ENCODE measurements around the gene CERS1.

Gene CERS1

DNA sequence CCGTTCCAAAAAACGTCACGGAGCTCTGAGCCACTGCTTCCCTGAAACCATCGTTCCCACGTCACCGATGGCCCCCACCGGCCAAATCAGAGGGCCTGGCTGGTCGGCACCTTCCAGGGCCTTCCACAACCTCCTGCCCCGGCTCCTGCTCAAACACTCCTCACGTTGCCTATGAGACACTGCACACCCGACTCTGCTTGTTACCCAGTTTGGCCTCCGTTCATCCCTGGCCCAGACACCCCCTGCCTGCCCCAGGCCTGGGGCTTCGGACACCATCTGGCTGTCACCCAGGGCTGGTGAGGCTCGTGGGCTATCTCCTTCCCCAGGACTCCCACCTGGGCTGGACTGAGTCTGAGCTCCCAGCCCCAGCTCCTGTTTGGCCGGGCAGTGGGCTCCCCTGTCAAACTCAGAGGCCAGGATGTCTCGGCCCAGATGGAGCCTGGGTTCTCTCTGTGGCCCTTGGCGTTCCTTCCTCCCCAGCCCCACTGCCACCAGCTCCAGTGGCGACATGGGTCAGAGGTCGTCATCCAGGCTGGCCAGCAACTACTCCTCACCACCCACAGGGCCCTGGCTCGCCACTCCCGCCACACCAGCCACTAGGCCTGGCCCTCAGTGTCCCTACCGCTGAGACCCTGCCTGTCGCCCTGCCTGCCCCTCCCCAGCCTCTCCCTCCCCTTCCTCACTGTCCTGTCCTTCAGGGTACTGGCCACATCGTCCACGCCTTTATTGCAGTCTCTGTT, 17.7 kb downstream of the CERS1 start:
- DNase-seq (ENCODE audit: insufficient read length), result no peak
- FAIRE-seq, result no peak
- no peak for TF ChIP-seq TAF1 (IDR thresholded peaks at IDR 0.05; ENCODE audit: borderline replicate concordance, low read depth, low read length)
- TF ChIP-seq POLR2AphosphoS5 (IDR thresholded peaks at IDR 0.05; ENCODE audit: low read depth, low read length), result no peak
- TF ChIP-seq POLR2A (IDR thresholded peaks at IDR 0.05; ENCODE audit: low read depth, low read length), result no peak

DNA sequence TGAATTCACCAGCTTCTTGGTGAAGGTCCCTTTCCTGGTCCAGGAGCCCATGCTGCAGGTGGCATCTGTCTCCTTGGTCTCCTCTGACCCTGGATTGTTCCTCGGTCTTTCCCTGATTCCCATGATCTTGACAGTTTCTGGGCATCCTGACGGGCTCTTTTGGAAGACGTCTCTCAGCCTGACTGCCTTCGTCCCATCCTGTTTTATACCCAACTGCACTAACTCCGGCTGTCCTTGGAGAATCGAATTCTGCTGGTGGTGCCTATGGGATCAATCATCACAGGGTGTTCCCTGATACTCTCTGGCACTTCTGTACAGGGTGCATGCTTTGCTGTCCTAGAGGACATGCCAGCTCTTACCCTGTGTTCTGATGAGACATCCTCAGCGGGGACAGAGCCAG, 19.1 kb downstream of the CERS1 start:
- no peak for FAIRE-seq
- no peak for DNase-seq (ENCODE audit: insufficient read length)
- TF ChIP-seq POLR2AphosphoS5 (IDR thresholded peaks at IDR 0.05; ENCODE audit: low read depth, low read length) (no peak), POLR2A (IDR thresholded peaks at IDR 0.05; ENCODE audit: low read depth, low read length) (no peak), TAF1 (IDR thresholded peaks at IDR 0.05; ENCODE audit: borderline replicate concordance, low read depth, low read length) (no peak)

DNA sequence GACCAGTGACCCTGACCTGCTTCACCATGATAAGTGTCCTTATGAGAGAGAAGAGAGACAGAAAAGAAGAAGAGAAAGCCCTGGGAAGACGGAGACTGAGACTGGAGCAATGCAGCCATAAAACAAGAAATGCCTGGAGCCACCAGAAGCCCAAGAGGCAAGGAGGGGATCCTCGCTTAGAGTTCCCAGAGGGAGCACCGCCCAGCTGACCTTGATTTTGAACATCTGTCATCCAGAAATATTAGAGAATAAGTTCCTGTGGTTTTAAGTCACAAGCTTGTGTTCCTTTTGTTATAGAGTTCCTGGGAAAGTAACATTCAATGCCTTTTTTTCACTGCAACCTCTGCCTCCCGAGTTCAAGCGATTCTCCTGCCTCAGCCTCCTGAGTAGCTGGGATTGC, 20.2 kb downstream of the CERS1 start:
- DNase-seq (ENCODE audit: insufficient read length) (no peak), FAIRE-seq (no peak)
- TF ChIP-seq TAF1 (IDR thresholded peaks at IDR 0.05; ENCODE audit: borderline replicate concordance, low read depth, low read length) (no peak), POLR2AphosphoS5 (IDR thresholded peaks at IDR 0.05; ENCODE audit: low read depth, low read length) (no peak), POLR2A (IDR thresholded peaks at IDR 0.05; ENCODE audit: low read depth, low read length) (no peak)

DNA sequence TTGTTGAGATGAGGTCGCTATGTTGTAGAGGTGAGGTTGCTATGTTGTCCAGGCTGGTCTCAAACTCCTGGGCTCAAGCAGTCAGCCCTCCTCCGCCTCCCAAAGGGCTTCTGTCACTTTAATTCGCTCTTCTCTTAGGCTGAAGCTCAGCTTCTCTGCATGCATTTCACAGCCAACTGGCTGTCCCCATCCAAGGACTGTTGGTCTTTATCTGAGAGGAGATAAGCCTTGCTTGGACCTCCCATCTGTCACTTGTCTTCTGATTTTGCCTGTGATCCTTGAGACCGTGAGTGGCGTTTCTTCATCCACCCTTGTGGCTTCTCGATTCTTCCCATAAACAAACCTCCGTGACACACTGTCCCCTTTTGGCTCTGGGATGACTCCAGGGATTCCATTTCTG, 24.4 kb downstream of the CERS1 start:
- no peak for TF ChIP-seq POLR2A (IDR thresholded peaks at IDR 0.05; ENCODE audit: low read depth, low read length)
- no peak for TF ChIP-seq POLR2AphosphoS5 (IDR thresholded peaks at IDR 0.05; ENCODE audit: low read depth, low read length)
- TF ChIP-seq TAF1 (IDR thresholded peaks at IDR 0.05; ENCODE audit: borderline replicate concordance, low read depth, low read length), result no peak
- no peak for FAIRE-seq

DNA sequence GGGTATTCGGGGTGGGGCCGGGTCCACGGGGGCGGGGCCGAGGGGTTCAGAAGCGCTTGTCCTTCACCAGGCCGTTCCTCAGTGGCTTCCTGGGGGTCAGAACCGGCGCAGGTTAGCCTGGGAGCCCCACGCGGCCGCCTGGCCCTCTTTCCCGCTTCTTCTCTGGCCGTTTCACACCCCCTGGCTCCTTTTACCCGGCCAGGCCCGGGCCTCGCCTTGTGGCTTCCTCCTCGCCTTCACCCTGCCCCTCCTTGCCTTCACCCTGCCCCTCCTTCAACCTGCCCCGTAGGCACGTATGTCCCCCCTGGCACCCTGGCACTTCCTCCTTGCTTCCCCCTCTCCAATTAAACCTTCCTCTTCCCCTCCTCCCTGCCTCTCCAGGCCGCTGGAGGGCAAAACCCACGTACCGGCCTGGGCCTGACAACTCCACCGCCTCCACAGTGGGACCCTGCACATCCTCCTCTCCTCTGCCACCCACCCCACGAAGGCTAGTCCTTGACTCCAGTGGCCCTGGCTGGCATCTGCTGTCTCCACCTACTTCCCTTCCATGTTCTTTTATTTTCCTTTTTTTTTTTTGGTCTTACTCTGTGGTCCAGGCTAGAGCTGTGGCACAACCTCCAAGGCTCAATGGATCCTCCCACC, 25.3 kb downstream of the CERS1 start:
- DNase-seq (ENCODE audit: insufficient read length), result no peak
- no peak for FAIRE-seq
- TF ChIP-seq POLR2AphosphoS5 (IDR thresholded peaks at IDR 0.05; ENCODE audit: low read depth, low read length), result no peak
- TF ChIP-seq TAF1 (IDR thresholded peaks at IDR 0.05; ENCODE audit: borderline replicate concordance, low read depth, low read length), result no peak
- no peak for TF ChIP-seq POLR2A (IDR thresholded peaks at IDR 0.05; ENCODE audit: low read depth, low read length)

More for the DNA sequence above, 24.4 kb downstream of the CERS1 start:
- no peak for DNase-seq (ENCODE audit: insufficient read length)

DNA sequence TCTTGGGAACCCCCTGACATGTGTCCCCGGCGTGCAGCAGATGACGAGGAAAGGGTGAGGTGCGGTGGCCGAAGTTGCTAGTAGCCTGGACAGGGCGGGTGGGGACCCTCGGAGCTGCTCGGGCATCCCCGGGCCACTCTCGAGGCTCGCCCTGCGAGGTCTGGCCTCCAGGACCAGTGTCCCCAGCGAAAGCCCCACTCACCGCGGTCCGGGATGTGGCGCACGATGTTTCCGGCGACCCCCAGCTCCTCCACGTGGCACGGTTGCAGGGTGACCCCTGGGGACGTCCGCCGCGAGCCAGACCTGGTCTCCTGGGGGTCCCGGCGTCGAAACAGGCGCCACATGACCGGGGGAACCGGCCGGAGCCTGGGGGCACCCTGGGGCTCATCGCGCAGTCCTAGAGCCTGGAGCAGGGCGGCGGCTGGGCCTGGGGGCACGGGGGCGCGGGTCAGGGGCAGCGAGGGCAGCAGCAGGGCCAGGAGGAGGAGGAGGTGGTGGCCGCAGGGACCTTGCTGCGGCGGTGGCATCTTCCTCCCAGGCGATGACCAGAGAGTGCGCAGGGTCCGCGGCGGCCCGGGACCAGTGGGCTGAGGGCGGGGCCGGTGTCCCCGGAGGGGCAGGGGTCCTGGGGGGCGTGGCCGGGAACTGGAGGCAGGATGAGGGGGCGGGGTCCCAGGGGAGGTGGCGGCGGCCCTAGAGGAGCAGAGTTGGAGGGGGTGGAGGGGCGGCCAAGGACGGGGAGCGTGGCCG, 26.0 kb downstream of the CERS1 start:
- TF ChIP-seq TAF1 (IDR thresholded peaks at IDR 0.05; ENCODE audit: borderline replicate concordance, low read depth, low read length), result no peak
- no peak for TF ChIP-seq POLR2AphosphoS5 (IDR thresholded peaks at IDR 0.05; ENCODE audit: low read depth, low read length)
- no peak for TF ChIP-seq POLR2A (IDR thresholded peaks at IDR 0.05; ENCODE audit: low read depth, low read length)
- DNase-seq (ENCODE audit: insufficient read length) (no peak), FAIRE-seq (no peak)

DNA sequence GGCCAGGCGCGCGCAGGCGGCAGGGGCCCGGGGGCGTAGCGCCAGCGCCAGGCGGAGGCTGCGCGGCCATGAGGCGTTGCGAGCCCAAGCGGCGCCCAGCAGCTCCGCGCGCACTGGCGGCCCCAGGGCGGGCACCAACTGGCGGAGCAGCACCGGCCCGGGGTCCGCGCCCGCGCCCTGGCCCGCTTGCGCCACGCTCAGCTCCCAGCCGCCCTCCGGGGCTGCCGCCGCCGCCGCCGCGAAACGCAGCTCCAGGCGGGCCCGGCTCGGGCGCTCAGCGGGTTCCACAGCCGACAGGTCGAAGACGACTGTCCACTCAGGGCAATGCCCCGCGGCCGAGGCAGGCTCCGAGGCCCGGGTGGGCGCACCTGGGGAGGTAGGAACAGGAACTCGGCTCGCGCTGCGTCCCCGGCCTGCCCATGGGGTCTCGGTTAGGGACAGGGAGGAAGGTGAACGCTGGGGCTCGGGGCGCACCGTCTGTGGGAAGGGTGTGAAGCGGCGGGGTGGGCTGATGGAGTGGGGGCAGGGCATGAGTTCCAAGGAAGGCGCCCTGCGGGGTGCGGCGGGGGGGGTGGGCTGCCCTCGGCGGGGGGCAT, 26.8 kb downstream of the CERS1 start:
- TF ChIP-seq POLR2A (IDR thresholded peaks at IDR 0.05; ENCODE audit: low read depth, low read length) (no peak), TAF1 (IDR thresholded peaks at IDR 0.05; ENCODE audit: borderline replicate concordance, low read depth, low read length) (no peak), POLR2AphosphoS5 (IDR thresholded peaks at IDR 0.05; ENCODE audit: low read depth, low read length) (no peak)
- FAIRE-seq (no peak), DNase-seq (ENCODE audit: insufficient read length) (no peak)

DNA sequence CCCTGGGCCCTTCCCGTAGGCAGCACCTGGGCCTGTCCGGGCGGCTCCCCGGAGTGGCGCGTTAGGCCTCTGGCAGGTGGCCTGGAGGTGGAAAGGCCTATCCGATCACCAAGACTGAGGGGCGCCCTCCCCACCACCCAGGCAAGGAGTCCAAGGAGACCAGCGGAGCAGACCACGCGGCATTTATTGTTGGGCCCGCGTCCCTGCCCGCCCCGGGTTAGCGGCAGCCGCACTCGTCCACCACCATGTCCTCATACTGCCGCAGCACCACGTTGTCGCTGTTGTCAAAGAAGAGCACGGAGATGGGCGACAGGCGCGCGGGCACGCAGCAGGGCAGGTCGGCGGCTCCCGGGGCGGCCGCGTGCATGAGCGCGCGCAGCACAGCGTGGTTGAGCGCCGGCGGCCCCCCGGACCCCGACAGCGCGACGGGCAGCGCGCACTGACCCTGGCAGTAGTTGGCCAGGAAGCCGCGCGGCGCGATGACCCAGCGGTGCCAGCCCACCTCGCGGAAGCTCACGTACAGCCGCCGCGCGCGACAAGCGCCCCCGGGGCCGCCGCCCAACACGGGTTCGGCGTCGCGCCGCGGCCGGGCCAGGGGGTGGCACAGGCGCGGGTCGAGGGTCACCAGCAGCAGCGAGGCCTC, 27.5 kb downstream of the CERS1 start:
- FAIRE-seq, result no peak
- no peak for DNase-seq (ENCODE audit: insufficient read length)
- TF ChIP-seq POLR2A (IDR thresholded peaks at IDR 0.05; ENCODE audit: low read depth, low read length) (no peak), POLR2AphosphoS5 (IDR thresholded peaks at IDR 0.05; ENCODE audit: low read depth, low read length) (no peak), TAF1 (IDR thresholded peaks at IDR 0.05; ENCODE audit: borderline replicate concordance, low read depth, low read length) (no peak)

DNA sequence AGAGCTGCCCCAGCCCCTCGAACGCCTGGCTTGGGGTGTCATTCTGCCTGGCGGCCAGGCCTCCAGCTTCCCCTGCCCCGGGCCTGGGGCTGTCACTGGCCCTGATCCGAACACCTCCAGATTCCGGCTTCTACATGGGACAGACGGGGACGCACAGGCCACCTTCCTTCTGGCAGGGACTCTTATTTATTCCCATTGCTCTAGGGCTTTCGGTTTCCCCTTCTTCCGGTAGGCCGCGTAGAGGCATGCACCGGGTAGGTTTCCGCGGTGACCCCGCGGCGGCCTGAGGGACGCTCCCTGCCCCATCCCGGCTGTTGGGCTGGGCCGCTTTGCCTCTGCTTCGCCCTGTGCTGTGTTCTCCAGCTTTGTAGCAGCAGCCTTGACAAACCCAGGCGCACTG, 28.2 kb downstream of the CERS1 start:
- DNase-seq (ENCODE audit: insufficient read length), result no peak
- no peak for FAIRE-seq
- TF ChIP-seq POLR2A (IDR thresholded peaks at IDR 0.05; ENCODE audit: low read depth, low read length) (no peak), TAF1 (IDR thresholded peaks at IDR 0.05; ENCODE audit: borderline replicate concordance, low read depth, low read length) (no peak), POLR2AphosphoS5 (IDR thresholded peaks at IDR 0.05; ENCODE audit: low read depth, low read length) (no peak)

DNA sequence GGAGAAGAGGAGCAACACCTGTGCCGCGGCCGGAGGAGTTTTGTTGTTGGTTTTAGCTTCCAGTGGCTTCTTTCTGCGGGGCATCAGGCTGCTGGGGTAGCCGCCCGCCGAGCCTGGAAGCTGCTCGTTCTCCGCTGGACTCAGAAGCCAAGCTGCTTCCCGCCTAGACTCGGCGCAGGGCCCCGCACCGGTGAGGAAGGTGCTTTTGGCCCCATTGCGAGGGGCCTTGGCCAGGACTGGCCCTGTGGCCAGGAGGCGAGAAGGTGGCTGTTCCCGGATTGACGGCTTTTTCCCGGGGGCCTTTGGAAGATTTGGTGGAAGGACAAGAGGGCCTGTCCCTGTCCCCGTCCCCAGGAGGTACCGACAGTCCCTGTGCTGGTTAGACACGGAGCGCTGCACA, 28.8 kb downstream of the CERS1 start:
- FAIRE-seq (no peak), DNase-seq (ENCODE audit: insufficient read length) (no peak)
- no peak for TF ChIP-seq POLR2AphosphoS5 (IDR thresholded peaks at IDR 0.05; ENCODE audit: low read depth, low read length)
- no peak for TF ChIP-seq TAF1 (IDR thresholded peaks at IDR 0.05; ENCODE audit: borderline replicate concordance, low read depth, low read length)
- TF ChIP-seq POLR2A (IDR thresholded peaks at IDR 0.05; ENCODE audit: low read depth, low read length), result no peak

DNA sequence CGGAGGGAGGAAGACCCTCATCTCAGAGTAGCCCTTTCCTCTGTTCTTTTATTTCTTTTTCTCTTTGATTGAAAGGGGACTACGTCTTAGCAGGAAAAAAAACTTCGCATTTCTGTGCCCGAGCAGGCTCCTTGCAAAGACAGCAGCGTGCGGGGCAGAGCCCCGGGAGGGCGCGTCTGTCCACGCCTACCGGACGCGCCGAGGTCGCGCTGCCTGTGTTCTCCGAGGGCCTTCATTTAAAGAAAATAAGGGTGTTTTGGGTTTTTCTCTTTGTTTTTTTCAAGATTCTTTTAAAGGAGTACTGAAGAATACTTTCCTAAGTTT, 29.2 kb downstream of the CERS1 start:
- no peak for DNase-seq (ENCODE audit: insufficient read length)
- no peak for TF ChIP-seq POLR2AphosphoS5 (IDR thresholded peaks at IDR 0.05; ENCODE audit: low read depth, low read length)
- no peak for TF ChIP-seq TAF1 (IDR thresholded peaks at IDR 0.05; ENCODE audit: borderline replicate concordance, low read depth, low read length)
- TF ChIP-seq POLR2A (IDR thresholded peaks at IDR 0.05; ENCODE audit: low read depth, low read length), result no peak
- no peak for FAIRE-seq
